CD4-positive, alpha-beta T cell treated with Interferon gamma for 1 hour (primary cell): Measurements from ENCODE around the gene NEURL2.
A peak's percentile ranks its signal among the peaks of the same experiment; 100 is the strongest.

Source experiments
- DNase-seq: peaks from one replicate; pipeline ENCODE4 v3.0.0-alpha.2; 2020

The NEURL2 gene

DNA sequence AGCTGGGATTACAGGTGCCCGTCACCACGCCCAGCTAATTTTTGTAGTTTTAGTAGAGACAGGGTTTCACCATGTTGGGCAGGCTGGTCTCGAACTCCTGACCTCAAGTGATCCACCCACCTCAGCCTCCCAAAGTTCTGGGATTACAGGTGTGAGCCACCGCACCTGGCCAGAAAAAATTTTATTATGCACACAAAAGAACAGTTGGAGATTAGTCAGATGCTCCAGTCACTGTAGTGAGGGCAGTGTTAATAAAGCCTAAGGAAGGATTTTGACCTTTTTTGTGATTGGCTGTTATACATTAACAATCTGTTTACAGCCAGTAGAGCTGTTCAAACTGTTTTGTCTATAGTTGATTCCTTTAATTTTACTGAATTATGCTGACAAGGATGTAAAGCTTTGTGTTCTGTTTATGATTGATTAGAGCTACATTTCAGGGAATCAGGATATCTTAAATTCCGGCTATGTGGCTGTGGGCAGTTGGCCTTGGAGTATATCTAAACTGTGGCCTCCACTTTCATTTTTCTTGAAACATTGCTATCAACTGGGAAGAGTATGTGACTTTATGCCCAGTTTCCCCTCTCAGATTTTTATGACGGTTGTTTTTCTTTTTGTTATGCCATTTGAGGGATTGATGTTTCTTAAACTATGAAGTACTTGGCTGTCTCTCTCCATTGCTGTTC, 23.7 kb downstream of the NEURL2 start:
- no peak for DNase-seq

DNA sequence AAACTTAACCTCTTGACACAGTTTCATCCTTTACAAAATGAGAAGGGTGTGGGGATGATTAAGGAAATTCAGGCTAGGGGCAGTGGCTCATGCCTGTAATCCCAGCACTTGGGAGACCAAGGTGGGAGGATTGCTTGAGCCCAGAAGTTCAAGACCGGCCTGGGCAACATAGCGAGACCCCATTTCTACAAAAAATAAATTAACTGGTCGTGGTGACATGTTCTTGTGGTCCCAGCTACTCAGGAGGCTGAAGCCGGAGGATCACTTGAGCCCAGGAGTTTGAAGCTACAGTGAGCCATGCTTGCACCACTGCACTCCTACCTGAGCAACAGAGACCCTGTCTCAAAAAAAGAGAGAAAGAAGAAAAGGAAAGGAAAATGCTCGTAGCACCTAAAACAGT, 24.6 kb downstream of the NEURL2 start:
- no peak for DNase-seq

DNA sequence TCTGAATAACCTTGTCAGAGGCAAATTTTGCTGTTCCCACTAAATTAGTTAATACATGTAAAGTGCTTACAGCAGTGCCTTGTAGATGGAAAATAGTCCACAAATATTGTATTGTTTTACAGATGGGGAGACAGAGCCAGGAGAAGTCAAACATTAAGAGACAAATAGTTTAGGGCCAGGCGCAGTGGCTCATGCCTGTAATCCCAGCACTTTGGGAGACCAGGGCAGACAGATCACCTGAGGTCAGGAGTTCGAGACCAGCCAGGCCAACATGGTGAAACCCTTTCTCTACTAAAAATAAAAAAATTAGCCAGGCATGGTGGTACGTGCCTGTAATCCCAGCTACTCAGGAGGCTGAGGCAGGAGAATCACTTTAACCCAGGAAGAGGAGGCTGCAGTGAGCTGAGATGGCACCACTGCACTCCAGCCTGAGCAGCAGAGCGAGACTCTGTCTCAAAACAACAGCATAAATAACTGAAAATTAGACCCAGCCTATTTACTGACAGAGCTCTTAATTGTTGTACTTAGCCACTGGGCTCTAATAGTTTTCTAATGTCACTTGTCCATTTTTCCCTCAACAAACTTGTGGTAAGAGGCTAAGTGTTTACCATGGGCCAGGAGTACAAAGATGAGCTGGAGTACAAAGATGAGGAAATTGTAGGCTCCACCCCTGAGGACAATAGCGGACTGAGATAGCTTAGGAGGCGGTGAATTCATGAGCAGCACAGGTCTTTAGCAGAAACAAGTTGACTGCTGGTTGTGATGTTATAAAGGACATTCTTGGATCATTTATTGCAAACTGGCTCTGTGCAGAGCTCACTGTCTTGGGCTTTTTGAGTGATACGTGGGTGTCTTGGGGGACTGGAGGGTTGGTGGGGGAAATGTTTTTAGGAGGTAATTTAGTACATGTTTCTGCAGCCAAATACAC, 27.2 kb downstream of the NEURL2 start:
- no peak for DNase-seq

DNA sequence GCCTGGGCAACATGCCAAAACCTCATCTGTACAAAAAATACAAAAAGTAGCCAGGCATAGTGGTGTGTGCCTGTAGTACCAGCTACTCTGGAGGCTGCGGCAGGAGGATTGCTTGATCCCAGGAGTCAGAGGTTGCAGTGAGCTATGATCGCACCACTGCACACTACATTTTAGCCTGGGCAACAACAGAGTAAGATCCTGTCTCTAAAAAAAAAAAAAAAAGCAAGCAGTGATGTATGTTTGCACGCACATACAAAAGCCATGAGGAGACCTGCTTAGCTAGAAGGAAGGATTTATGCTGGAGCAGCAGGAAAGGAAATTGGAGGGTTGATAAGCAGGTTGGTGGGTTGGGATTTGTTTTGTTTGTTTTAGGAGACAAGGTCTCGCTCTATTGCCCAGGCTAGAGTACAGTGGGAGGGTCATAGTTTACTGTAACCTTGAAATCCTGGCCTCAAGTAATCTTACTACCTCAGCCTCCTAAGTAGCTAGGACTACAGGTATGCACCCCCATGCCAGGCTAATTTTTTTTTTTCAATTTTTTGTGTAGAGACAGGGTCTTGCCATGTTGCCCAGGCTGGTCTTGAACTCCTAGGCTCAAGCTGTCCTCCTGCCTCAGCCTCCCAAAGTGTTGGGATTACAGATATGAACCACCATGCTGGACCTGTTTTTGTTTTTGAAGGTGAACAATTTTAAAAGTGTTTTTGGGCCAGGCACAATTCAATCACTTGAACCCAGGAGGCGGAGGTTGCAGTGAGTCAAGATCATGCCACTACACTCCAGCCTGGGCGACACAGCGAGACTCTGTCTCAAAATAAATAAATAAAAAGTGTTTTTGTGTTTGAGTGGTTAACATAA, 29.6 kb downstream of the NEURL2 start:
- no peak for DNase-seq

DNA sequence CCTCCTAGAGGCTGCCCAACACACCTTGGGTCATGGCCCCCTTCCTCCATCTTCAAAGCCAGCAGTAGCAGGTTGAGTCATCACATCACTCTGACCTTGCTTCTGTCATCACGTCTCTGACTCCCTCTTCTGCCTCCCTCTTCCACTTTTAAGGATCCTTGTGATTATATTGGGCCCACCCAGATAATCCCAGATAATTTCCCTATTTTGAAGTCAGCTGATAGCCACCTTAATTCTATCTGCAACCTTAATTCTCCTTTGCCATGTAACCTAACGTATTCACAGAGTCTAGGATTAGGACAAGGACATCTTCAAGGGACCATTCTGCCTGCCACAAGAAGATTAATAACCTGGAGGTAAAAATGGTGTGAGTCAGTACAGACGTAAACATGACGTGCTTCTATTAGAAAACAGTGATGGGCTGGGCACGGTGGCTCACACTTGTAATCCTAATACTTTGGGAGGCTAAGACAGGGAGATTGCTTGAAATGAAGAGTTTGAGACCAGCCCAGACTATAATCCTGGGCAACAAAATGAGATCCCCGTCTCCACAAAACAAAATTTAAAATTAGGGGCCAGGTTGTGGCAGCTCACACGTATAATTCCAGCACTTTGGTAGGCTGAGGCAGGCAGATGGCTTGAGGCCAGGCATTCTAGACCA, 30.3 kb downstream of the NEURL2 start:
- no peak for DNase-seq

DNA sequence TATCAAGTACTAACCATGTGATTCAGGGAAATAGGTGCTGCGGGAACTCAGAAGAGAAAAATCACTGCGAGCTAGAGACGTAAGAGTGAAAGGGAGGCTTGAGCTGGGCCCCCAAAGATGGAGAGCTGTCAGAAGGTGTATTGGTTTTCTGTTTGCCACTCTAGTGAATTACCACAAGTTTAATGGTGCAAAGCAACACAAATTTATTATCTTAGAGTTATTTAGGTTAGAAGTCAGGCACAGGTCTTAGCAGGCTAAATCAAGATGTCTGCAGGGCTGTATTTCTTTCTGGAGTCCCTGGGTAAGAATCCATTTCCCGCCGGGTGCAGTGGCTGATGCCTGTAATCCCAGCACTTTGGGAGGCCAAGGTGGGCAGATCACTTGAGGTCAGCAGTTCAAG, 31.1 kb downstream of the NEURL2 start:
- DNase-seq, result no peak

DNA sequence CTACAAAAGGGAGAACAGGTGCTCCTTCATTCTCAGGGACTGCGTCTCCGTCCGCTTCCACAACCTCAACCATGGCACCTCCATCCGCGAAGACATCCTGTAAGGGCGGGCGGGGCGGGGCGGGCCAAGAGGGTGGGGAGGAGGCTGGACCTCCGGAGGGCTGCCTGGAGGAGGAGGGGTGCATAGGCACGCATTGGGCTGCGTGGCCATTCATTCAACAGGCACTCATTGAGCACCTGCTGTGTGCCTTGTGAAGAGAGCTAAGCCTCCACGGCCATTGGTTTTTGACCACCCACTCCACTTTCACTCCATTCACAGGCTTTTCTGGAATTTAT, 33.2 kb downstream of the NEURL2 start:
- no peak for DNase-seq

DNA sequence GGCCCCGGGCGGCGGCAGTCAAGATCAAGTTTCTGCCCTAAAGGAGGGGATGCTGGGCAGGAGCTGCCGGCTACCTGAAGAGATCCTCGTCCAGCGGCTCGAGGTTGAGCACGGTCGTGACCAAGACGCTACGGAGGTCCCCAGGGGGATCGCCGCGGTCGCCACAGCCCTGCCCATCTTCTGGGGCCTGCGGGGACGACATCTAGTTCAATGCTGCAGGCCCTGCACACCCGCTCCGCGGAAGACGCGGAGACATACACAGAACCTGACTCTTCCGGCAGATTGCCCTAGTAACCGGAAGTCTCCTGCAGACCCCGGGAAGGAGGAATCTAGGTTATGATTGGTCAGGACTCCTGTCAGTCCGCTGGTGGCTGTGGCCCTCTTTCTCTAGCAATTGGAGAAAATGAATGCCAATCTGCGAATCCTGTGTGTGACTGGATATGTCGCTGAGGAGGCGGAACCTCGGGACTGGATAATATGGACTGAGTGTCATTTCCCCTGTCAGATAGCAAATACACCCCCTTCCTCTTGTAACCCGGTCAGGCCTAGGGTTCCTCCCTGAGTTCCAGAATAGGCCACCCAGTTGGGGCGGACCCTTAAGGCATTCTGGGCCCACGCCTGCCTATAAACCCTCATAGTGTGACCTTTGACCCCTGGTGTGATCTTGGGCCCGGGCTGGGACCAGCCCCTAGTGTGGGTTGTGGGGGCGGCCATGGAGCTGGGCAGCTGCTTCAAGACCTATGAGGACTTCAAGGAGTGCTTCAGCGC, 33.7 kb downstream of the NEURL2 start, which contains the start of the genes ACOT8 and ZSWIM3:
TSS of gene ACOT8 (minus strand) at position 279 of the 768 bp plus-strand sequence. CDS start at position 202, 77 bp downstream.
TSS of gene ZSWIM3 (plus strand) at position 501 of the 768 bp plus-strand sequence. CDS start at position 713, 212 bp downstream.
- DNase-seq, result peak; percentile 97

DNA sequence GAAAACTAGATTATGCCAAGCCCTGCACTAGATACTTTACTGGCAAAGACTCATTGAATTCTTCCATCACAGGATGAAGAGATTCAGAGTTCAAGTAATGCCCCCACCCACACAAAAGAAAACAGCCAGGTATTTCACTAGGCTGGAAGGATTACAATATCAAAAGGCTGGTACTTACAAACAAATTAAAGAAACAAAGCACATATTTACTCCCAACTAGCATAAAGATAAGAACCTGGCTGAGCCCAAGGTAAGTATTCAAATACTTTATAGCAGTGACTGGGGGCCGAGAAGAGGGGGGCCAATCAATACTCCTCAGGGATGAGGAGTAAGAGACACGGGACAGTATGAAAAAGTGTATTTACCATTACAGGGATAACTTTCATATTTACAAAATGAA, 37.5 kb downstream of the NEURL2 start:
- DNase-seq, result no peak

DNA sequence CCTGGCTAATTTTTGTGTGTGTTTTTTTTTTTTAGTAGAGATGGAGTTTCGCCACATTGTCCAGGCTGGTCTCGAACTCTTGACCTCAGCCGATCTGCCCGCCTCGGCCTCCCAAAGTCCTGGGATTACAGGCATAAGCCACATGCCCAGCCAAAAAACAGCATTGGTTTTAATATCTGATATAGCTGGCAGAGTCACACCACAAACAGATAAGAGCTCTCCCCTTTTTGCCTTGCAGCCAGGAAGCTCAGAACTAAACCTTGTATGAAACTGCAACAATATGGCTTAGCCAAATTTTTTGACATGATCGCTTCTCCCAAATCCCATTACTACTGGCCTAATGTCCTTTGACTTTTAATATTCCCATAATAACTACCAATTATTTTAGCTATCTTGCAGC, 38.7 kb downstream of the NEURL2 start:
- DNase-seq, result no peak

DNA sequence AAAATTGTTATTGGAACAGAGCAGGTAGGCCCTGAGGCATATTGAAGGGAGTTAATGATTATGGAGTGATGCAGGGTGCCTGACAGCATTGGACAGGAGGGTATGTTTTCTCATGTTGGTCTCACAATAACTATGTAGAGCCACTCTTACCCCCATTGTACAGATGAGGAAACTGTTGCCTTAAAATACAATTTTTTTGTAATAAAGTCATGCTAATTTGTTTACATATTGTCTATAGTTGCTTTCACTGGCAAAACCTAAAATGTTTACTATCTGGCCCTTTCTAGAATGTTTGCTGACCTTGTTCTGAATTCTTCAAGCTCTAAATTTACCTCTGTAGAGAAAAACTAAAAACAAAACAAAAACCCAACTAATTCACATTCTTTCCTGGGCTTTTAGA, 39.5 kb downstream of the NEURL2 start:
- no peak for DNase-seq

DNA sequence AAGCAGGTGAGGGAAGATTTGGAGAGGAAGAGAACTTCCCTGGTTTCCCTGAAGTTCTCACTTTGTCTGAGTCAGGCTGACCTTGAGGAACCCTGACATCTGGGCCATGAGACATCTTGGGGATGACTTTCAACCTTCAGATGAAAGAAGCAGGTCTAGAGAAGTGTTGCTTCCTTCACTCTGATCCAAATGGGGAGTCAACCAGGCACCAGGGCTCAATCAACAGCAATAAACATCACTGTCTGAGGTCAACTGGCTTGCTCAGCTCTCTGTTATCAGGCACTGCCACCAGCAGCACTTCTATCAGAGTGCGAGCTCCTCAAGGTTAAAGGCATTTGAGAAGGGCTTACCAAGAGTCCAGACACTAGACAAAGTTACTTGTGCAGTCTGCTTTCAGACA, 40.1 kb downstream of the NEURL2 start:
- DNase-seq, result no peak

DNA sequence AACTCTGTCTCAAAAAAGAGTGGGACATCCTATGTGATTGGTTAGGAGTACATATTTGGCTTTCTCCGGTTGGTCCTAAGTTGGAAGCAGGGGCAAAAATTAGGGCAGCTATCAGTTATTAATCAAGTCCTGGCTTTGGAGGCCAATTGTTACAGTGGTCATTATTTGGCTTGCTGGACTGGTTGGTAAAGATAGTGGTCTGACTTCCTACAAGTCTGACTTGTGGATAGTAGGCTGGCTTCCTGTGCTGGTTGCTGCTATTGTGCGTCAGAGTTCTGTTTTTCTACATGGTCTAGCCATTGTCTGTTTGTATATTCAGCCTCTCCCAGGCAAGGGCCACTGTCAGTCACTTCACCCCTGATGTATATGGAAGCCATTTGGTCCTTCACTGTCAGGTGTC, 40.8 kb downstream of the NEURL2 start:
- DNase-seq, result no peak

DNA sequence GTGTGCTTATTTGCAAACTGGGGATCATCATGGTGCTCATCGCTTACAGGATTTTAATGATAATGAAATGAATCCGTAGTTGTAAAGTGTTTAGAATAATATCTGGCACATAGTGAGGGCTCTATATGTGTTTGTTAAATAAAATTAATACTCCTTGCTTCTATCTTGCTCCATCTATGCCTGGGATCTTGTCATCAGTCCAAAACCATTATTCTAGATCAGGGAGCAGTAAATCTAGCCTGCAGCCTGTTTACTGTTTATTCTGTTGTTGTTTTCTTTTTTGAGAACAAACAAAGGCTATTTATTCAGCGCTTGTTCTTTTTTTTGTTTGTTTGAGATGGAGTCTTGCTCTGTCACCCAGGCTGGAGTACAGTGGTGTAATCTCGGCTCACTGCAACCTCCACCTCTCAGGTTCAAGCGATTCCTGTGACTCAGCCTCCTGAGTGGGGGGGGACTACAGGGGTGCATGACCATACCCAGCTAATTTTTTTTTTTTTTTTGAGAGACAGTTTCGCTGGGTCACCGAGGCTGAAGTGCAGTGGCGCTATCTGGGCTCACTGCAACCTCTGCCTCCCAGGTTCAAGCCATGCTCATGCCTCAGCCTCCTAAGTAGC, 41.9 kb downstream of the NEURL2 start:
- DNase-seq, result no peak

DNA sequence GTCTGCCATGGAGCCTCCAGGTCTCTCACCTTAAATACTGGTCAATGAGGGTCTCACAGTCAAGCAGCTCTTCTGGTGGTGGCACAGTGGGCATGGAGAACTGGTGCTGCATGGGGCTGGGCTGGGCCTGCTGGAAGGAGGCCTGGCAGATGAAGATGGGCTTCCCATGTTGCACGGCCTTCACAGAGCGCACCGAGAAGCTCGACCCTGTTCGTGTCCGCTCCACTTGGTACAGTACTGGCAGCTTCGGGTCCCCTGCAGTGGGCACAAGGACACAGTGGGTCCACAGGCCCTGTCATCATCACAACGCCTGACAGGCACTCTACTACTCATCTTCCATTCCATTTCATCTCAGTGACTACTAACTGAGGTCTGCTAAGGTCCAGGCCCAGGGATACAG, 42.6 kb downstream of the NEURL2 start:
- DNase-seq, result no peak

DNA sequence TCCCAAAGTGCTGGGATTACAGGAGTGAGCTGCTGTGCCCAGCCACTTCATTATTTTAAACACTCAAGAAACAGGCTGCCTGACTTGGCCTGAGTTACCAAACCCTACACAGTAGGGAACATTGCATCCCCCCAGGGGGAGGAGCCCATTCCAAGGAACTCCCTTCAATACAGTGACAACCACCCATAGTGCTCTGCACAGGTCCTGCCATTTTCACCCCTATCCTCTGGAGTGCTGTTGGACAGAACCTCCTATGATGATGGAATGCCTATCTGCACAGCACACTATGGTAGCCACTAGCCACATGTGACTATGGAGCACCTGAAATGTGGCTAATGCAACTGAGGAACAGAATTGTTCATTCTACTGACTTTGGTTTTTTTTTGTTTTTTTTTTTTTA, 45.6 kb downstream of the NEURL2 start:
- no peak for DNase-seq

DNA sequence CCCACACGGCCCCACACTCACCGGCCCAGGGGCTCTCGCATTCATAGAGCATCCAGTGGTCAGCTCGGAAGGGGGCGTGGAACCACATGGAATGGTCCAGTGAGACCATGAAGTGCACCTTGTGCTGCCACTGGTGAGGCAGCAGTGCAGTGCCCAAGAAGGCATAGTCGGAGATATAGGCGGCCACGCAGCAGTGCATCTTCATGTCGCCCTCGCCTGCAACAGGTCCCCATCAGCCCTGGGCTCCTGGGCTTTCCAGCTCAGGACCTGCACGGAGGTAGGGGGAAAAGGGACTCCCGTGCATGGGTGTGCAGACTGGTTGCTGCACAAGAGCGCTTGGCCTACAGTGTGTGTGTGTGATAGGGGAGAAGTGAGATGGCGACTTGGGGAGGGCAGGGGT, 47.5 kb downstream of the NEURL2 start:
- no peak for DNase-seq

DNA sequence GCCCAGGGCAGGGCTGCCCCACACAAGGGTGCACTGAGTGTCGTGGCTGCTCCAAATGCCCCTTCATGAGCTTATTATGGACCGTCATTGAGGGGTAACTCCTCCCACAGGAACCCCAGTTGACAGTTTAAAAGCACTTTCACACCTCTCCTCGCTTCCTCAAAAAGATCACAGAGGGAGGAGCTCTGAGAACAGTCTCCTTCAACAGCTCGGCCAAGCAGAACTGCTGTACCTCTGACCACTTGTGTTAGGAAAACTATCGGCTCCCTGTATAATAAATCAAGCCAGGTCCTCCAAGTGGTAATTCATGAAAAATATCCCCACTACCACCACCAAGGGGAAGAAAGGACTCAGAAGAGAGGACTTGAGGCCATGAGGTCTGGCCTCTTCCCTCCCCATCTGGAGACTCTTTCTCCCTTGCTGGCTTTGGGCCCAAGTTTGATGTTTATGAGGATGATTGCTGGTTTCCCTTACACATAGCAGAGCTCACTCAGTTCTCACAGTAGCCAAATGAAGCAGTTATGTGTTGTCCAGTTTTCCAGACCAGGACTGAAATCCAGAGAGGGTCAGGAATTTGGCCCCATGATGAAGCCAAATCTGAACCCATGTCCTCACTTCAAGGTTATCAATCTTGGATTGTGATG, 48.7 kb downstream of the NEURL2 start:
- peak; percentile 15 for DNase-seq

DNA sequence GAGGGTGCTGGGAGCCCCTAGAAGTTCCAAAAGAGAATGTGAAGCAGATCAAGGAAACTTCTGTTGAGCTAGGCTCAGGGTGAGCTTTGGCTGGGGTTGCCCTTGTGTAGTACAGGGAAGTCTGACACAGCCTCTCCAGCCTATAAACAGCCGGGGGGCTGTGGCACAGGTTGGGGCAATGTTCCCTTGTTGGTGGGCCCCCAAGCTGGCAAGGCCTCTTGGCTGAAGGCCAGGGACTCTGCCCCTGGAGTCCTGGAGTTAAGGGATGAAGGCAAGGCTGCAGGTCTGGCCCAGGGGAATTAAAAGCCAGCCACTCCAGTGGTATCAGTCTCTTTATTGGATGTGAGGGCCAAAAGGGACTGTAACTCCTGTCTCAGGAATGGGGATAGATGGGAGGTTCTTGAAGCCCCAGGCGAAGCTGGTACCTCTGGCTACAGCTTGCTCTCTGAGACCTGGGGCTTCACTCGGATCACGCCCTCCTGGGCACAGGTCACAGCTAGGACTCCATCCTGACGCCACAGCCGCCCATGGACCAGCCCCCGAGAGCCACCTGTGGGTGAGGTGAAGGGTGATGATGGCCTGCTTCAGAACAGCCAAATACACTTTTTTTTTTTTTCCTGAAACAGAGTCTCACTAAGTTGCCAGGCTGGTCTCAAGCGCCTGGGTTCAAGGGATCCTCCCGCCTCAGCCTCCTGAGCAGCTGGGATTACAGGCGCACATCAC, 49.4 kb downstream of the NEURL2 start:
- DNase-seq, result no peak

DNA sequence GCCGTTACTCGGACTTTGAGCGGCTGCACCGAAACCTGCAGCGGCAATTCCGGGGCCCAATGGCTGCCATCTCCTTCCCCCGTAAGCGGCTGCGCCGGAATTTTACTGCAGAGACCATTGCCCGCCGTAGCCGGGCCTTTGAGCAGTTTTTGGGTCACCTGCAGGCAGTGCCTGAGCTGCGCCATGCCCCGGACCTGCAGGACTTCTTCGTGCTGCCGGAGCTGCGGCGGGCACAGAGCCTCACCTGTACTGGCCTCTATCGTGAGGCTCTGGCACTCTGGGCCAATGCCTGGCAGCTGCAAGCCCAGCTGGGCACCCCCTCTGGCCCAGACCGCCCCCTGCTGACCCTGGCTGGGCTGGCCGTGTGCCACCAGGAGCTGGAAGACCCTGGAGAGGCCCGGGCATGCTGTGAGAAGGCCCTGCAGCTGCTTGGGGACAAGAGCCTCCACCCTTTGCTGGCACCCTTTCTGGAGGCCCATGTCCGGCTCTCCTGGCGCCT, 50.3 kb downstream of the NEURL2 start:
- no peak for DNase-seq
